Activated naive CD8-positive, alpha-beta T cell treated with anti-CD3 and anti-CD28 coated beads, Interleukin-2, amount 50 U/mL, for 16 hours (primary cell): ENCODE data around the gene PGAM2.

ENCODE experiments used
- DNase-seq: peaks from one replicate; pipeline ENCODE4 v3.0.0-alpha.2; 2020; ENCODE audit warnings: low read depth, low spot score

The PGAM2 gene

DNA sequence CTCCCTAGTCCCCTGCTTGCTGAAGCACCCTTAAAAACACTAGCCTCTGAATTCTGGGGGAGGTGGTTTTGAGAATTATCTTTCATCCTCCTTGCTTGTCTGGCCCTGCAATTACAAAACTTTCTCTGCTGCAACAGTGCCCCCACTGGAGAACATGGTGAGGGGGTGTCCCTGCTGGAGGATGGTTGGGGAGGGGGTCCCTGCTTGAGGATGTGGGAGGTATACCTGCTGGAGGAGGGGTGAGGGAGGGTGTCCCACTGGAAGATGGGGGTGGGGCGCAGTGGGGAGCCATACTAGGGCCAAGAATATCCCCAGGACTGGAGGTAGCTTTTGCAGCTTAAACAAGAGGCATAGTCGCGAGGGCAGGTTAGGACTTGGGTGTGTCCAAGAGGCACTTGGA, 20.2 kb upstream of the PGAM2 start:
- no peak for DNase-seq

- no peak for DNase-seq
These were observed 19.3 kb upstream of the PGAM2 start for GRCh38 chr7:44084701-44085100.

DNA sequence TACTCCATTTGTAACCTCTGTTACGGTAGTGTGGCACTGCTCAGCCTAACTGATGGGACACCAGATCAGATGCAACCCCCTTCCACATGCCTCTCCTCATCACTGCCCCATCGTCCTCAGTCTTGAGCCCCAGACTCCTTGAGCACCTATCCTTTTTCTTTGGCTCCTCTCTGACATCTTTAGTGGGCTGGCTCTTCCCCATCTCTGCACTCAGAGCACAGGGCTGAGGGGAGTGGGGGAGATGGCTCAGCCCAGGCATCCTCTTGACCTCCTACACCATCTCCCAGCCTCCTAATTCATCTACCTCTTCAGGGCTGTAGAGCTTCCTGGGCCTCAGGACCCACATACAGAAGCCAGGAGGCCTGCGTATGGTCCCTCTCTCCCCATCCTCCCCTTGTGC, 18.4 kb upstream of the PGAM2 start:
- no peak for DNase-seq

GRCh38 chr7:44082541-44083207, 17.3 kb upstream of the PGAM2 start:
- DNase-seq, result peak; percentile 96

GRCh38 chr7:44081266-44081748, 15.9 kb upstream of the PGAM2 start:
- DNase-seq, result no peak

DNA sequence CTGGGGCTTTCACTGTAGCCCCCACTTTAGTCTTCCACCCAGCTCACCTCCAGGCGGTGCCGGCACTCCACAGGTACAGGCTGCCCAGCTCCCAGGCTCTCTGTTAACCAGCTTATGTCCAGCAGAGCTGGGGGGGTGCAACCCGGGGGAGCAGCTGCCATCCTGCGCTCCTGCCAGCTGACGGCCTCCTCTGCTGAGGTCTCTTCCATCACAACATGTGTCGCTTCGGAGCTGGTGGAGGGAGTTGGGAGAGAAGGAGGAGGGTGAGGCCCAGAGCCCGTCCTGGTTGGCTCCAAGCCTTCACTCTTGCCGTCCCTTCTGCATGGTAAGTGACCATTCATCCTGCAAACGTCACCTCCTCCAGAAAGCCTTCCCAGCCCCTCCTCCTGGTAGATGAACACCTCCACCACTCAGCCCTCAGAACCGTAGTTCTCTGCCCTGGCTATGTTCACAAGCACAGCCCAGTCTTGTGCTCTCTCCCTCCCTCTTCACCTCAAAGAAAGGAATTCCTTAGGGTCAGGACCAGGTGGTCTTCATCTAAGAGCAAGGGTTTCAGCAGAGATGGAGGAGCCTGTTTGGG, 15.4 kb upstream of the PGAM2 start:
- no peak for DNase-seq

GRCh38 chr7:44080118-44080517, 14.8 kb upstream of the PGAM2 start:
- no peak for DNase-seq

GRCh38 chr7:44079331-44080021, 14.1 kb upstream of the PGAM2 start:
- DNase-seq, result no peak

GRCh38 chr7:44078521-44078920, 13.2 kb upstream of the PGAM2 start:
- DNase-seq, result no peak

DNA sequence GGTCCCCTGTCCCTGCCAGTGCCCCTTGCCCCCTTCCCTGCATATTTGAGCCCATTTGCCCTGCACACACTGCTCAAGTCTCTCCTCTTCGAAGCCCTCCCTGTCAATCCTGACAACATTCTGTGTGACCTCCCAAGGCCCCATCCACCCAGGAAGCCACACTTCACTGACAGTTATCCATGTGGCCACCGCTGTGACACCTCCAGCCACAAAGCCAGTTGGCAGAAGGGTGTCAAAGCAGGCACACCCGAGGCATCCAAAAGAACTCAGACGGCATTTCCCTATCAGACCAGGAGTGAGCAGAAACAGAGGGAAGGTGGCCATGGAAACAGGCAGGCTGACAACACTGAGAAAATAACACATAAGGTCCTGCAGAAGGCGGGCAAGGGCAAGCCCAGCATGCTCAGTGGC, 12.3 kb upstream of the PGAM2 start:
- DNase-seq, result no peak

- DNase-seq, result no peak
These were observed 11.7 kb upstream of the PGAM2 start for GRCh38 chr7:44077061-44077460.

GRCh38 chr7:44076101-44076895, 10.9 kb upstream of the PGAM2 start:
- no peak for DNase-seq

DNA sequence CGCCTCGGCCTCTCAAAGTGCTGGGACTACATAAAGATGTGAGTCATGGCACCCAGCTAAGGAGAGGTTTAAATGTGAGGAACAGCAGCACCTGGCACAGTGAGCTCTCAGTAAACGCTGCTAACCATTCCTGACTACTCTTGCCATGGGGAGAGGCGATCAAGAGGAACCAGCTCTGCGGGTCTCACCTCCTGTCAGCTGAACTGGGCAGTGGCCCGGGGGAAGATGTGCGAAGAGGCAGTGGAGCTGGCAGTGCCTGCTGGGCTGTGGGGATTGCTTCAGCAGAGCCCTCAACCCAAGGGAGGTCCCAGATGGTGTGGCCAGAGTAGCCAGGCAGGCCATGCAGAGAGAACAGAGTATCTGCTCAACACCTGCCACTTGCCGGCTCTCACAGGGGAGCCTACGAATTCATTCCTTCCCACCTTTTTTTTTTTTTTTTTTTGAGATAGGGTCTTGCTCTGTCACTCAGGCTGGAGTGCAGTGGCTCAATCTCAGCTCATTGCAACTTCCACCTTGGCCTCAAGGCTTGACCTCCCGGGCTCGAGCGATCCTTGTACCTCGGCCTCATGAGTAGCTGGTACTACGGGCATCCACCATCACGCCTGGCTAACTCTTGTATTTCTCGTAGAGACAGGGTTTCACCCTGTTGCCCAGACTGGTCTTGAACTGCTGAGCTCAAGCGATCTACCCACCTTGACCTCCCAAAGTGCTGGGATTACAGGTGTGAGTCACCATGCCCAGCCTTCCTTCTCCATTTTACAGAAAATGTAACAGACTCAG, 10.1 kb upstream of the PGAM2 start:
- DNase-seq, result no peak

DNA sequence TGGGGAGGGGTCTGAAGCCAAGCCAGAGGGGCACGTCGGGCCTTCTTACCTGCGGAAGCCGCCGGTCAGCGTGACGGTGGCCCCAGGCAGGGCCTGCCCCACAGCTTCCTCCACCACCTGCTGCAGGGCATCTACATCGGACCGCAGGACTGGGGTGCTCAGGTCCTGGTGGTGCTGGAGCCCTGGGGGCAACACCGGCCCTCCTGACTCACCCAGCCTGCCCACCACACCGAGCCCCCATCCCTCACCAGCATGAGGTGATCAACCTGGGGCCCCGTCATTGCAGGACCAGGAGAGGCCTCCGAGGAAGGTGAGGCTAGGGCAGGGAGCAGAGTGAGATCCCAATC, 9.0 kb upstream of the PGAM2 start:
- no peak for DNase-seq

- DNase-seq, result peak; percentile 12
These were observed 8.4 kb upstream of the PGAM2 start for GRCh38 chr7:44073664-44074348.

DNA sequence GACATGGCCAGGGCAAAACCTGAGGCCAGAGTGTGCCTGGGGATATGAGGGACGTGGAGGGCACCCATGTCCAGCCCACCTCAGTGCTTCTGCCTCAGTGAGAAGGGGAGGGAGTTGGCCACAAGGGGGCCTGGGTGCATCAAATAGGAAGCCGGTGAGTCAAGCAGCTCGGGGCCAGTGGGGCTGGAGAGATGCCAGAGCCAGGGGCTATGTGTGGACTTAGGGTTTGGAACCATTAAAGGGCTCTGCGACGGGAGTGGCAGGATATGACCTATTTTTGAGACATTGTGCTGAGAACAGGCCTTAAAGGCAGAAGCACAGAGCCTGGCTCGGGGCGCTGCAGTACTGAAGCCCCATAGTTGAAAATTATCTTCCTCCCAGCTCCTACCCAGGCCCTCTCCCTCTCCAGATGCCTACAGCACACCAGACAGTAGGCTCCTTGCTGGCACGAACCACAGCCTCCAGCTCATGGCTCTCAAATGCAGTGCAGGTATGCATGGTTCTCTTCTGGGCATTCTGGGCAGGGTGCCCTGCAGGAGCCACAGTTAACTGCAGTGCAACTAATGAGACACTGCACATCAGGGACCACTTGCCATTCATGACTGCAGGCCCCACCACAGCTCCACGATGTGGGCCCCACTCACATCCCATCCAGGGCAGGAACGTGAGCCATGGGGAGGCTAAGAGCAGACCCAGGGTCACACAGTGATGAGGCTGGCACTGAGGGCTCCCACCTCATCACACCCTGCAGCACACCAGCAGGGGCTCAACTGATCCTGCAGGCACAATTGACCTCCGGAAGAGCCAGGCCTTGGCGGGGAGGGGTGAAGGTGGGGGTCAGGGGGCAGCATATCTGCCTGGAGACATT, 7.2 kb upstream of the PGAM2 start:
- no peak for DNase-seq

DNA sequence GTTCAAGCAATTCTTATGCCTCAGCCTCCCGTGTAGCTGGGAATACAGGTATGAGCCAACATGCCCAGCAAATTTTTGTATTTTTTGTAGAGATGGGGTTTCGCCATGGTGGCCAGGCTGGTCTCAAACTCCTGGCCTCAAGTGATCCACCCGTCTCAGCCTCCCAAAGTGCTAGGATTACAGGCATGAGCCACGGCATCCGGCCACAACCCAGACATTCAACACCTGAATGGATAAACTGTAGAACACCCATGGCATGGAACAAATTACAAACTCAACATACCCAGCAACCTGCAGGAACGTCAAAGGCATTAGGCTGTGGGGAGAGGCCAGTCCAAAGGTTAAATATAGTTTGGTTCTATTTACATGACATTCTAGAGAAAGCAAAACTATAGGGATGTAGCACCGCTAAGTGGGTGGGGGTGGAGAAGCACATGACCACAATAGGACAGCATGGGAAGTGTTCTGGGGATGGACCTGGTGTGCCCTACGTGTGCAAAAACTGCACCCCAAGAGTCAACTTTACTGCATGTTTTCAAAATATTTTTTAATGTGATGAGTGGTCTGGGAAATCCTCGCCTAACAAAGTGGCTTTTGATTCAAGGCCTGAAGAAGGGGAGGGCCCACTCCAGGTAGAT, 6.5 kb upstream of the PGAM2 start:
- DNase-seq, result no peak

DNA sequence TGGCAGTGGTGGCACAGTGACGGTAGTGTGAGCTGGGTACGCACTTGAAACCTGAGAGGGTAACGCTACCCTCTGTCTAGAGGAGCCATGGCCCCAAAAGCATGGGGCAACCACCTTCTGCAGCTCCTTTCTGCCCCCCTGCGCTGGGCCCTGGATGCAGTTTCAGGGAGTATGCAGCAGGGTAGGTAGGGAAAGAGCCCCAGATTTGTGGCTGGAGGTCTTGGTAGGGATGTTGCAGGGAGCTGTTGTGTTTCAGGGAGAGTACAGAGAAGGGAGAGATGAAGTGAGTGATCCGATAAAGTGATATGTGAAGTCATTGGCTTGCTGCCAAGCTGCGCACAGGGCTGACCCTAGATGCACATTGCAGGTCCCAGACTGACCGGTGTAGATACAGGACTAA, 2.7 kb upstream of the PGAM2 start:
- DNase-seq, result no peak
